Aorta (tissue), 5 donors: ENCODE results near the gene MATK. TPM values are rescaled to one million over a fixed set of nuclear protein-coding genes. Genes with fewer than 3 reads are reported as not detected.
"Not testable (repeated sequence)": the region's sequence is repeated elsewhere in the genome, so short reads cannot be mapped to it uniquely, and the experiment has no call there.

Experiments used
- ATAC-seq: fragments of 200-7000 bp; cut with Tn5 transposase; one replicate; pipeline ENCODE4 v1.9.1; 2022; ENCODE audit warnings: moderate library complexity; ENCODE audit not compliant: low FRiP score
- DNase-seq, 2 donors: peaks; one replicate each; pipeline ENCODE4 v3.0.0-alpha.2; 2020
- H3K27ac ChIP-seq, 2 donors: one replicate each; pipeline ENCODE4 v1.5.1; 2013; ENCODE audit warnings: low read length in 2 of 2, mild to moderate bottlenecking in 2 of 2, moderate library complexity in 2 of 2, control low read depth in 1 of 2, inconsistent platforms in 1 of 2, low read depth in 1 of 2
- H3K27me3 ChIP-seq, 2 donors: one replicate each; pipeline ENCODE4 v1.6.1; 2013; ENCODE audit warnings: control low read depth in 1 of 2, low read length in 1 of 2, mild to moderate bottlenecking in 1 of 2, moderate library complexity in 1 of 2; ENCODE audit not compliant: insufficient read depth in 2 of 2, control insufficient read depth in 1 of 2
- H3K36me3 ChIP-seq, 2 donors: one replicate each; pipeline ENCODE4 v1.6.1; 2013; ENCODE audit warnings: control low read depth in 1 of 2, low read length in 1 of 2, mild to moderate bottlenecking in 1 of 2; ENCODE audit not compliant: insufficient read depth in 2 of 2, control insufficient read depth in 1 of 2
- H3K4me1 ChIP-seq, 2 donors: one replicate each; pipeline ENCODE4 v1.6.1; 2013; ENCODE audit warnings: low read length in 2 of 2, control low read depth in 1 of 2, mild to moderate bottlenecking in 1 of 2, moderate library complexity in 1 of 2; ENCODE audit not compliant: insufficient read depth in 2 of 2, control insufficient read depth in 1 of 2
- H3K4me3 ChIP-seq, 2 donors: one replicate each; pipeline ENCODE4 v1.5.1; 2013; ENCODE audit warnings: low read length in 2 of 2, control low read depth in 1 of 2, mild to moderate bottlenecking in 1 of 2
- H3K9me3 ChIP-seq: one replicate; pipeline ENCODE4 v1.6.1; 2013; ENCODE audit warnings: mild to moderate bottlenecking, low read length; ENCODE audit not compliant: control insufficient read depth
- WGBS, 2 donors: extraction: QIAGEN DNeasy Blood & Tissue Kit; methylation state at CpG; one replicate each; pipeline ENCODE4 v1.1.7; 2013; 5-methylcytosine and 5-hydroxymethylcytosine counted together
- intact Hi-C, 2 donors: fragments of 100-400 bp; cut with DNase I; formaldehyde crosslinking; loops; one replicate each; pipeline versions ENCODE4 v1.14.2 to v1.15.0; 2022
- polyA plus RNA-seq, 2 donors: library from polyadenylated mRNA; stranded (reverse); fragments of 200-250 nt; gene quantifications; one replicate each; pipeline ENCODE4 v1.2.3, GENCODE V29; 2013
- total RNA-seq, 2 donors: library from RNA; stranded (reverse); fragmentation: NEBNext Ultra II Directional; extraction: Animal tissue kit (Norgen Biotek cat#: 25700); gene quantifications; one replicate each; pipeline ENCODE4 v1.2.1, GENCODE V29; 2021
- donor health status: healthy with polysubstance abuse.
- donor health status: Bipolar disorder and iron deficiency.
- donor health status: DM: no; HTN: no; CAD: no.
- donor health status: DM: no; HTN: no; CAD: no.
- donor health status: DM: yes; HTN: yes; CAD: no.

The MATK gene
- total and polyA plus RNA-seq, 4 donors = 1.7 to 5.5 (median 1.9) TPM

DNA sequence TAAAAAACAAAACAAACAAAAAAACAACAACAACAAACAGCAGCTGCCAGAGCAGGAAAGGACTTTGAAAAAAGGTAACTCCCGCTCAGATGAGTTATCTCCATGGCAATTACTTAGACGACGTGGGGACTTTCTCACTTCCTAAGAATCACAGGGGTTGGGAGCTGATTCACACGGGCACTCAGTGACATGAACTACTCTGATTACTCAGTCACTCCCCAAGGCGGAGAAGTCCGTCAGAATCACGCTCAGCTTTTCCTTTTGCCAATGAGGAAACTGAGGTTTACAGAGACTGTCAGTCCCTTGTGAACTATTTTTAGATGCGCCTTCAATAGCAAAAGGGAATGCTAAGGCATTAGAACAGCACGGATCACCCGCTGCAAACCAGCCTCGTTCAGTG lies 32.3 kb upstream of the MATK start:
- Histone ChIP-seq H3K27me3 (no peaks in the 10 kb centered on the region), H3K36me3 (no peaks in the 10 kb centered on the region), H3K27ac (no peak overlapping the region), H3K9me3 (no peaks in the 10 kb centered on the region), H3K4me3 (no peak overlapping the region), H3K4me1 (no peaks in the 10 kb centered on the region)
- no peak for DNase-seq
- no peak for ATAC-seq
- 19 to 21% methylated on average over 11 of the region's 11 CpGs for WGBS, 2 donors
- intact Hi-C loops = no loop called here

DNA sequence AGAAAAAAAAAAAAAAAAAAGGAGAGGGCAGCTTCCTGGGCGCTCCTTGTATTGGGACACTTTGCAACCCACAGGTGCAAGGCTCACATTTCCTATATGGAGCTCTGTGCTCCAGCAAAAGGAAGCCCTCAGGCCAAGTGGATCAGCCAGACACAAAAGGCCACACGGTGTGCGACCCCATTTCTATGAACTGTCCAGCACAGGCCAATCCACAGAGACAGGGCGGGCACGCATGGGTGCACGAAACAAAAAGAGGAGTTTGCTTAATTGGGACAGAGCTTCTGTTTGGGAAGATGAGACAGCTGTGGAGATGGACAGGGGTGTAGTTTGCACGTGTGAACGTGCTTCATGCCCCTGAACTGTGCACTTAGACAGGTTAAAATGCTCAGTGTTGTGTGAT lies 31.6 kb upstream of the MATK start:
- no peaks in the 10 kb centered on the region for H3K36me3 ChIP-seq
- H3K4me3 ChIP-seq = no peak overlapping the region
- H3K4me1 ChIP-seq = no peaks in the 10 kb centered on the region
- no peak overlapping the region for H3K27ac ChIP-seq
- ATAC-seq (no peak), DNase-seq (no peak)
- no peaks in the 10 kb centered on the region for H3K27me3 ChIP-seq
- H3K9me3 ChIP-seq = no peaks in the 10 kb centered on the region
- intact Hi-C loops = no loop called here
- 85 to 94% methylated on average over 8 of the region's 8 CpGs for WGBS, 2 donors

DNA sequence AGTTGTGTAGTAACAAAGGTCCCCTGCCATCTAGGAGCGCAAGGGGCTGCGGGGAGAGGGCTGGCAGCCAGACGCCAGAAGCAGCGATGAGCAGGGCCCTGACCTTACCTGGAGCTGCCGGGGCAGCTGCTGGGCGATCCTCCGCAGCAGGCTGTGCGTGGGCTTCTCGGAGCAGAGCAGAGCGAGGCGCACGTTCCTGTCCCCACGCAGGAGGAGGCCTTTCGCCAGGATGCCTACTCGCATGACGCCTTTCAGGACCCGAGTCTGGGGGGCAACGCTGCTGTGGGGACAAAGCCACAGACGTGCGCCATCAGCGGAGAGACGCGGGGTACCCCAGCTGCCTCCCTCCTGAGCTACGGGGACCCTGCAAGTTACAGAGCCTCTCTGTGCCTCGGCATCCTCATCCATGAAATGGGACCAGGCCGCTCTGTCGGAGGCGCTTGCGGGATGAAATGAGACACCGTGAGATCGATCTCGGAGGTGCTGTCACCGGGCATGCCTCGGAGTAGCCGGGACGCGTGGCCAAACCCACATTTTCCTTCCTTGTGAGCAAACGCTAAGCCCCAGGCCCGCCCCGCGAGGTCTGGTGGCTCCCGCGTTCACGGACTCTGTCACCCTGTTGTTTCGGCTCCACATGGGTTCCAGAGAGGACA lies 30.5 kb upstream of the MATK start:
- WGBS, 2 donors = 90 to 91% methylated on average over 45 of the region's 45 CpGs
- H3K4me1 ChIP-seq = no peaks in the 10 kb centered on the region
- no peak for ATAC-seq
- intact Hi-C loops = no loop called here
- no peak overlapping the region for H3K4me3 ChIP-seq
- no peaks in the 10 kb centered on the region for H3K9me3 ChIP-seq
- no peaks in the 10 kb centered on the region for H3K27me3 ChIP-seq
- DNase-seq = no peak
- no peak overlapping the region for H3K27ac ChIP-seq
- no peaks in the 10 kb centered on the region for H3K36me3 ChIP-seq

DNA sequence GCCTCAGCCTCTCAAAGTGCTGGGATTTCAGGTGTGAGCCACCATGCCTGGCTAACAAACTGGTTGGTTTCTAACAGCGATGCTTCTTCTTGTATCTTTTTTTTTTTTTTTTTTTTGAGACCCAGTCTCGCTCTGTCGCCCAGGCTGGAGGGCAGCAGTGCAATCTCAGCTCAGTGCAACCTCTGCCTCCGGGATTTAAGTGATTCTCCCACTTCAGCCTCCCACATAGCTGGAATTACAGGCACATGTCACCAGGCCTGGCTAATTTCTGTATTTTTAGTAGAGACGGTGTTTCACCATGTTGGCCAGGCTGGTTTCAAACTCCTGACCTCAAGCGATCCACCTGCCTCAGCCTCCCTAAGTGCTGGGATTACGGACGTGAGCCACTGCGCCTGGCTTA lies 30.0 kb upstream of the MATK start:
- H3K27me3 ChIP-seq, intact Hi-C loops, H3K27ac ChIP-seq, H3K4me3 ChIP-seq, DNase-seq, H3K9me3 ChIP-seq, ATAC-seq, H3K36me3 ChIP-seq, H3K4me1 ChIP-seq: not testable (repeated sequence)
- WGBS, 2 donors = 90 to 91% methylated on average over 9 of the region's 9 CpGs

DNA sequence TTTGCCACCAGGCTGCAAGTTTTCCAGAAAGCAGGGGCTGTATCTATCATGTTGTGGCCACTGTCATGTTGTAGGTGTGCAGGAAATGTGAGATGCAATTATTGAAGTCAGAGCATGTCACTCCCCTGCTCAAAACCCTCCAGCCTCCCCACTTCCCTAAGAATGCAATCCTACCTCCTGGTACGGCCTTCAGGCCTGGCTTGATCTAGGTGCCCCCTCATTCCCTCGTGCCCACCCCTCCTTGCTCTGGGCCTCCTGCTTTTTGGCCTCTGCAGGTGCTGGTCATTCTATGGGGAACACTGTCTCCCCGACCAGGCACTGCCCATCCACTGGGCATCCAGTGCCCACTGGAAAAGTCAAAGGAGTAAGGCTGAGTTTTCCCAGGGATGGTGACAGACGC lies 28.5 kb upstream of the MATK start:
- Histone ChIP-seq H3K27me3 (no peaks in the 10 kb centered on the region), H3K4me1 (no peaks in the 10 kb centered on the region), H3K36me3 (no peaks in the 10 kb centered on the region), H3K27ac (no peak overlapping the region), H3K4me3 (no peak overlapping the region), H3K9me3 (no peaks in the 10 kb centered on the region)
- no peak for ATAC-seq
- intact Hi-C loops = no loop called here
- WGBS, 2 donors = 89 to 91% methylated on average over 4 of the region's 4 CpGs
- no peak for DNase-seq

DNA sequence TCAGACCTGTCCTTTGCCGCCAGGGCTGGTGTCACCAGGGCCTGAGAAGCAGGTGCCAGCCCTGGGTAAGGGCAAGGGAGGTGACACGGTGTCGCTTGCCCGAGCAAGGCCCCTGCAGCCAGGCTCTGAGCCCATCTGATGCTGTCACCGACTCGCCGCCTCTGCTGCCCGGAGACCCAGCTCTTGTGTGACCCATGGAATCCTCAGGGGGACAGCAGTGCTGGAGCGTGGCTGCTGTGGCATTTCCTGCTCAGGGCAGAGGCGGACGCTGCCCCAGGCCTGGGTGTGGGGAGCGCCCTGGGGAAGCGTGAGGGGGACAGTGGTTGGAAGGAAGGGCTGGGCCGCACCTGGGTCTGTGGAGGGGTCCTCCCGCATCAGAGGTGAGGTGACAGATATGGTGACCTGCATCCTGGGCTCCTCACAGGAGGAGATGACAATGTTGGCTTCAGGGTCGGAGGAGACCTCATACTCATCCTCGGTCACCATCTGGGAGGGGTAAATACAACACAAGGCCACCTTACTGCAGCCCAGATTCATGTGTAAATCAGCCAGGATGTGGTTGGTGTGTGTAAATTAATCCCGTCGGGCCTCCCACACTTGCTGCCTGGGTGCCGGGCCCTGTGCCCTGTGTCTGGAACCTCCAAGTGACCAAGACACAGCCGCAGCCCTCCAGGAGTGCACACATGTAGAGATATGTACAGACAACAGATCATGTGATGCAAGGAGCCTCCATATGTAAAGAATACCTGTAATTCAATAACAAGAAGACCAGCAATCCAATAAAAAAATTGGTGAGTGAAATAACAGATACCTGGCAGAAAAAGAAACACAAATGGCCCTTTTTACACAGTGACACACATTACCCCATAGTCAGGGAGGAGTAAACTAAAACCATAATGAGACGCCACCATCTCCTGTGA lies 27.6 kb upstream of the MATK start:
- 47 to 52% methylated on average over 22 of the region's 22 CpGs for WGBS, 2 donors
- intact Hi-C loops = no loop called here

DNA sequence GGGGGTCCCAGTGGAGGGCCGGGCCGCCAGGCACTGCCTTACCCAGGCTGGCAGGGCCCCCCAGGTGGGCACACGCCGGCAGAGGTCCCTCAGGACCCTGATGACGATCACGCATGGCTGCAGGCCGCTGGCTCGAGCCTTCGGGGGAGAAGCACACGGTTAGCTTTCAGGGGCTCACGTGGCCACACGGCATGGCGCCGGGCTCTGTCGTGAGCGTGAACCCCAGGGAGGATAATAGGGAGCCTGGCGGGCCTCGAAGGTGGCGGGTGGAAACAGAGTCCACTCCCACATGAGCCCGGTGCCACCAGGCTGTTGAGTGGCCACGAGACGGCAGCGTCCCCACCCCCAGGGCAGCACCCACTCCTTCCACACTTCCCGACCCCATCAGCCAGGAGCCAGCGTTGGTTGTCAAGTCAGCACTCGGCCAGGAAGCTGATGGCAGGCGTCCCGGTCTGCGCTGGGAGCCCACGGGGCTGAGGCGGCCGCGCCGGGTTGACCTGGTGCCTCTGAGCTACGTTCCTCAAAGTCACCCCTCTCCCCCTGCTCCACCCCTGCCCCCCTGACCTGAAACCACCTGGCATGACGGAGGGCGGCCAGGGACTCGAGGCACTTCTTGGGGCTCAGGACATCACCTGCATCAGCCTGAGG lies 24.7 kb upstream of the MATK start:
- intact Hi-C loops = no loop called here
- Histone ChIP-seq H3K4me1 (no peaks in the 10 kb centered on the region), H3K36me3 (no peaks in the 10 kb centered on the region), H3K4me3 (no peak overlapping the region), H3K27ac (no peak overlapping the region), H3K27me3 (no peaks in the 10 kb centered on the region), H3K9me3 (no peaks in the 10 kb centered on the region)
- no peak for ATAC-seq
- DNase-seq = no peak
- WGBS, 2 donors = 79 to 81% methylated on average over 38 of the region's 38 CpGs

More for the DNA sequence above, 27.6 kb upstream of the MATK start:
- Histone ChIP-seq H3K27ac (no peak overlapping the region), H3K36me3 (no peaks in the 10 kb centered on the region), H3K4me3 (no peak overlapping the region), H3K27me3 (no peaks in the 10 kb centered on the region), H3K4me1 (no peaks in the 10 kb centered on the region), H3K9me3 (no peaks in the 10 kb centered on the region)
- DNase-seq (no peak), ATAC-seq (no peak)

DNA sequence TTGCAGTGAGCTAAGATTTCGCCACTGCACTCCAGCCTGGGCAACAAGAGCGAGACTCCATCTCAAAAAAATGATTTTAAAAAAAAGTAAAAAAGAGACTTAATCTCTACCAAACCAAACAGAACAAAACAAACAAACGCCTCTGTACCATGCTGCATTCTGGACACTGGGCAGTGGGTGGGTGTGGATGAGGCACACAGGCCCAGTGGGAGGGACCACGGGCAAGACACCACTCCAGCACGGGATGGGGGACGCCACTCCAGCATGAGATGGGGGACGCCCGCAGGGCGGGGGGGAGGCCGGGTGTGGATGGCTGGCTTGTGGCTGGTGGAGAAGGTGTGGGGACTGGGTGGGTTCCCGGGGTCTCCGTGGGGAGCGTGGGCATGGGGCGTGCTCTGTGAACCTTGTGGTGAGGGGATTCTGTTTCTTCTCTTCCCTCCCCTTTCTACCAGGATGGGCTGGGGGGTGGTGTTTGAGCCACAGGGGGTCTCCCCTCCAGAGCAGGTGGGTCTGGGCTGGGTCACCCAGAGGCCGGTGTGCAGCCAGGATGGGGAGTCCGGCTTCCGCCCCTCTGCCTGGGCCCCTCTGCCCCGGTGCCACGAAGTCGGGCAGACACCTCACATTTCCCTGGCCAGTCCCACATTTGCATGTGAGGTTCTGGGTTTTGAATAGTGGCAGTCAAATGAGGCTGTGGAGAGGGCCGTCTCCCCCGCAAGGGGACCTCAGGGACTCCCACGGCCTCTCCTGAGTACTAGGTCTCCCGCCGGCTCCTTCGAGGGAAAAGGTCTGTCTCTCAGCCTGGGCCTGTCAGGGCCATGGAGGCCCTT lies 23.9 kb upstream of the MATK start:
- H3K36me3 ChIP-seq = no peaks in the 10 kb centered on the region
- ATAC-seq (no peak), DNase-seq (no peak)
- 62 to 70% methylated on average over 26 of the region's 26 CpGs for WGBS, 2 donors
- H3K27ac ChIP-seq = no peak overlapping the region
- H3K9me3 ChIP-seq = no peaks in the 10 kb centered on the region
- no peak overlapping the region for H3K4me3 ChIP-seq
- no peaks in the 10 kb centered on the region for H3K27me3 ChIP-seq
- no peaks in the 10 kb centered on the region for H3K4me1 ChIP-seq
- intact Hi-C loops = no loop called here
